AG04449 (cell line): Measurements from ENCODE around the gene EEF2.
"Not testable (repeated sequence)": the region's sequence is repeated elsewhere in the genome, so short reads cannot be mapped to it uniquely, and the experiment has no call there.

Experiments used
- CTCF ChIA-PET: fragments of 350-600 bp; formaldehyde crosslinking; extraction: SDS; loops from one replicate; lab custom pipeline; 2021; ENCODE audit warnings: antibody characterized with exemption; lab: Yijun Ruan, JAX
- POLR2A ChIA-PET: fragments of 400-600, 350-600 bp; formaldehyde crosslinking; extraction: SDS; loops from one replicate; lab custom pipeline; 2020; ENCODE audit warnings: antibody characterized with exemption, inconsistent platforms; lab: Yijun Ruan, JAX
- DNase-seq: peaks from one replicate; pipeline ENCODE4 v3.0.0-alpha.2; 2010; ENCODE audit warnings: low read depth, low spot score
- H3K4me3 ChIP-seq: 2 replicates; pipeline ENCODE4 v1.5.1; 2011; ENCODE audit warnings: low read depth, mild to moderate bottlenecking, control low read depth, low read length
- CTCF ChIP-seq: IDR thresholded peaks from one replicate; pipeline ENCODE4 v1.5.1; 2011; ENCODE audit warnings: mild to moderate bottlenecking, moderate library complexity, low read length, control low read depth, inconsistent platforms; ENCODE audit not compliant: insufficient read depth; ENCODE audit errors: missing control alignments

Gene EEF2

GRCh38 chr19:3975144-3975543, 10.1 kb downstream of the EEF2 start:
- no peak for TF ChIP-seq CTCF

GRCh38 chr19:3970808-3971598, 14.3 kb downstream of the EEF2 start, which contains the start of gene DAPK3:
Gene DAPK3, minus strand, starts transcription at chr19:3971099. Its CDS starts 1,364 bp downstream, at chr19:3969735.
- TF ChIP-seq CTCF, result no peak
- DNase-seq, result peak; percentile 85
- POLR2A ChIA-PET, result interaction anchor here (0.6 to 6.1 kb wide), 6 partner anchors 8 to 349 kb away, joined by 3 to 266 read pairs (median 4); partner anchors contain the start of gene EEF2
- H3K4me3 ChIP-seq, result peak within 1 kb of the TSS; percentile 97
- CTCF ChIA-PET, result interaction anchor here (1.3 to 5.5 kb wide), 3 partner anchors 9 to 17 kb away, joined by 3 to 37 read pairs (median 12); partner anchors contain the start of gene EEF2

More at GRCh38 chr19:3975144-3975543, 10.1 kb downstream of the EEF2 start:
- ChIA-PET POLR2A (interaction anchor here (2.8 kb wide), 1 partner anchor 9 kb away, joined by 25 read pairs; the partner anchor contains the start of gene EEF2), CTCF (interaction anchor here (1.2 kb wide), 2 partner anchors 9 to 13 kb away, joined by 3 to 5 read pairs; no protein-coding TSS in a partner anchor)
- DNase-seq, result no peak
- H3K4me3 ChIP-seq, result no peak overlapping the region

- DNase-seq, result no peak
- CTCF ChIA-PET, result interaction anchor here (1.3 to 5.5 kb wide), 4 partner anchors 10 to 18 kb away, joined by 3 to 37 read pairs (median 20); partner anchors contain the start of gene EEF2
- H3K4me3 ChIP-seq, result peak overlapping the region; percentile 97
- TF ChIP-seq CTCF, result no peak
- POLR2A ChIA-PET, result interaction anchor here (0.7 to 6.1 kb wide), 5 partner anchors 8 to 349 kb away, joined by 3 to 266 read pairs (median 9); partner anchors contain the start of genes APBA3, EEF2 and MRPL54
Measured at GRCh38 chr19:3970313-3970807, 14.9 kb downstream of the EEF2 start.

GRCh38 chr19:3969435-3970312, 15.6 kb downstream of the EEF2 start:
- CTCF ChIA-PET, result interaction anchor here (1.1 to 5.5 kb wide), 5 partner anchors 11 to 282 kb away, joined by 3 to 37 read pairs (median 10); partner anchors contain the start of gene EEF2
- TF ChIP-seq CTCF, result peak; percentile 27
- POLR2A ChIA-PET, result interaction anchor here (0.5 to 6.1 kb wide), 11 partner anchors 10 to 241 kb away, joined by 3 to 266 read pairs (median 5); partner anchors contain the start of genes APBA3, EEF2 and MRPL54
- H3K4me3 ChIP-seq, result peak overlapping the region; percentile 97
- peak; percentile 52 for DNase-seq

- TF ChIP-seq CTCF, result no peak
- CTCF ChIA-PET, result interaction anchor here (1.1 to 5.5 kb wide), 5 partner anchors 11 to 281 kb away, joined by 3 to 37 read pairs (median 10); partner anchors contain the start of gene EEF2
- POLR2A ChIA-PET, result interaction anchor here (1.0 to 6.1 kb wide), 10 partner anchors 9 to 207 kb away, joined by 3 to 266 read pairs (median 6); partner anchors contain the start of genes APBA3, EEF2 and MRPL54
- H3K4me3 ChIP-seq, result peak overlapping the region; percentile 97
- DNase-seq, result peak; percentile 98
Measured at GRCh38 chr19:3968556-3969434, 16.5 kb downstream of the EEF2 start.

- POLR2A ChIA-PET, result interaction anchor here (1.7 to 6.1 kb wide), 6 partner anchors 11 to 206 kb away, joined by 5 to 266 read pairs (median 10); partner anchors contain the start of genes APBA3, EEF2 and MRPL54
- DNase-seq, result not testable (repeated sequence)
- CTCF ChIA-PET, result interaction anchor here (3.0 to 5.5 kb wide), 2 partner anchors 16 to 20 kb away, joined by 29 to 37 read pairs; partner anchors contain the start of gene EEF2
- peak overlapping the region; percentile 6 for H3K4me3 ChIP-seq
Measured at GRCh38 chr19:3967983-3968382, 17.3 kb downstream of the EEF2 start.
